ENCODE data around the gene NEURL4. TPM values are rescaled to one million over a fixed set of nuclear protein-coding genes. Genes with fewer than 3 reads are reported as not detected.

Gene NEURL4
- total and polyA plus RNA-seq, 2 experiments from 2014 or later, result 6.3 to 42.3 TPM

GRCh38 chr17:7281953-7282751 is 47.0 kb downstream of the NEURL4 start:
- Mint-ChIP-seq H3K27me3 (ENCODE audit: insufficient read depth, low read depth, poor library complexity) (peaks cover 19% of the 10 kb centered on the region), H3K27ac (no peak overlapping the region), H3K4me3 (peak overlapping the region; percentile 59), H3K4me1 (peaks cover 24% of the 10 kb centered on the region), H3K9me3 (no peaks in the 10 kb centered on the region; the same call in 2 of the 3 replicates), H3K36me3 (ENCODE audit: low read depth) (peaks cover 7% of the 10 kb centered on the region)
- H2AFZ ChIP-seq, result peak overlapping the region; percentile 74
- no peaks in the 10 kb centered on the region for H3K9me2 ChIP-seq (ENCODE audit: insufficient read depth)
- no peak for TF ChIP-seq REST (IDR thresholded peaks at IDR 0.05; ENCODE audit: unreplicated experiment)
- TF ChIP-seq CTCF (conservative IDR thresholded peaks at IDR 0.05; ENCODE audit: low read depth in 2 of 2), result no peak
- no peak for TF ChIP-seq JUNB (IDR thresholded peaks at IDR 0.05; ENCODE audit: unreplicated experiment)
- no peak for TF ChIP-seq POLR2AphosphoS5 (IDR thresholded peaks at IDR 0.05; ENCODE audit: low read depth)
- TF ChIP-seq ZNF114 (CRISPR knock-in tag; IDR thresholded peaks at IDR 0.05), result no peak
- no peak for TF ChIP-seq ZNF331 (CRISPR knock-in tag; IDR thresholded peaks at IDR 0.05; ENCODE audit: low read depth)
- TF ChIP-seq EZH2phosphoT487 (IDR thresholded peaks at IDR 0.05; ENCODE audit: unreplicated experiment), result no peak
- no peak for TF ChIP-seq STAT1 (IDR thresholded peaks at IDR 0.05; ENCODE audit: unreplicated experiment)
- TF ChIP-seq CREB1 (CRISPR knock-in tag; IDR thresholded peaks at IDR 0.05; ENCODE audit: low read depth), result no peak
- TF ChIP-seq NANOG (IDR thresholded peaks at IDR 0.05; ENCODE audit: borderline replicate concordance), result no peak
- TF ChIP-seq ZNF462 (CRISPR knock-in tag; IDR thresholded peaks at IDR 0.05), result no peak
- TF ChIP-seq ETS1 (IDR thresholded peaks at IDR 0.05), result no peak
- no peak for TF ChIP-seq EZH2 (IDR thresholded peaks at IDR 0.05; ENCODE audit: low read depth, unreplicated experiment)
- peaks cover 3% of the 10 kb centered on the region; the same call in 1 of the 2 replicates for H4K20me1 ChIP-seq (replicated peaks; ENCODE audit: insufficient read depth)
- H3K27me3 ChIP-seq (ENCODE audit: insufficient read depth), result peaks cover 10% of the 10 kb centered on the region
- no peaks in the 10 kb centered on the region for H3K79me2 ChIP-seq (replicated peaks; ENCODE audit: insufficient read depth)
- H3K4me2 ChIP-seq, result peak overlapping the region; percentile 86
- H3K27ac ChIP-seq (ENCODE audit: low read depth), result no peak overlapping the region
- ATAC-seq (peak; percentile 6), DNase-seq (ENCODE audit: low spot score) (peak; percentile 45)
- peak overlapping the region; percentile 89 for H3K4me3 ChIP-seq
- peaks cover 5% of the 10 kb centered on the region; the same call in 1 of the 2 replicates for H3K36me3 ChIP-seq (ENCODE audit: insufficient read depth)
- H3K4me1 ChIP-seq (ENCODE audit: insufficient read depth), result peaks cover 13% of the 10 kb centered on the region; the same call in 1 of the 2 replicates
- H3F3A ChIP-seq (replicated peaks; ENCODE audit: low read depth), result peaks cover 15% of the 10 kb centered on the region; the same call in 1 of the 2 replicates

Measured in GM23338 (cell line).